Umbilical cord (tissue), 2 donors: ENCODE results near the gene PCSK6. TPM values are rescaled to one million over a fixed set of nuclear protein-coding genes. Genes with fewer than 3 reads are reported as not detected.
"Not testable (repeated sequence)": the region's sequence is repeated elsewhere in the genome, so short reads cannot be mapped to it uniquely, and the experiment has no call there.

Experiments used
- DNase-seq: peaks from one replicate; pipeline ENCODE4 v3.0.0-alpha.2; 2015; ENCODE audit warnings: low spot score
- total RNA-seq: library from RNA; depleted of rRNA; stranded (reverse); fragments of >200 nt; gene quantifications from one replicate; pipeline ENCODE4 v1.2.3, GENCODE V29; 2014; ENCODE audit warnings: low replicate concordance; ENCODE audit not compliant: insufficient read depth

The PCSK6 gene
- total RNA-seq, 1 donor from 2014 or later: 22.6 TPM

- DNase-seq: no peak
These were observed 179.0 kb downstream of the PCSK6 start for GRCh38 chr15:101310508-101310907.

- no peak for DNase-seq
These were observed 179.4 kb downstream of the PCSK6 start for GRCh38 chr15:101310161-101310480.

- no peak for DNase-seq
These were observed 179.9 kb downstream of the PCSK6 start for GRCh38 chr15:101309436-101310160.

- no peak for DNase-seq
These were observed 180.7 kb downstream of the PCSK6 start for GRCh38 chr15:101308604-101309435.

- no peak for DNase-seq
These were observed 181.5 kb downstream of the PCSK6 start for GRCh38 chr15:101307897-101308603.

- DNase-seq: no peak
These were observed 182.2 kb downstream of the PCSK6 start for GRCh38 chr15:101307048-101307896.

- DNase-seq: no peak
These were observed 183.0 kb downstream of the PCSK6 start for GRCh38 chr15:101306341-101307047.

GRCh38 chr15:101305820-101306255, 183.7 kb downstream of the PCSK6 start:
- no peak for DNase-seq

GRCh38 chr15:101303408-101303807, 186.1 kb downstream of the PCSK6 start:
- DNase-seq: no peak

GRCh38 chr15:101296418-101297405, 192.8 kb downstream of the PCSK6 start:
- DNase-seq: peak; percentile 14

GRCh38 chr15:101295607-101296161, 193.8 kb downstream of the PCSK6 start:
- peak; percentile 52 for DNase-seq

GRCh38 chr15:101294731-101295606, 194.5 kb downstream of the PCSK6 start, which contains the start of gene SNRPA1:
Gene SNRPA1 (minus strand): TSS chr15:101295248. CDS start chr15:101295178, 70 bp downstream.
- peak; percentile 98 for DNase-seq

- no peak for DNase-seq
These were observed 196.4 kb downstream of the PCSK6 start for GRCh38 chr15:101293122-101293521.

GRCh38 chr15:101288905-101289513, 200.5 kb downstream of the PCSK6 start:
- peak; percentile 32 for DNase-seq

GRCh38 chr15:101287342-101287741, 202.2 kb downstream of the PCSK6 start:
- not testable (repeated sequence) for DNase-seq

GRCh38 chr15:101286471-101287114, 202.9 kb downstream of the PCSK6 start:
- no peak for DNase-seq

- no peak for DNase-seq
These were observed 205.6 kb downstream of the PCSK6 start for GRCh38 chr15:101283931-101284330.
